GM18498 (cell line): Measurements from ENCODE around the gene MALAT1.
"Not testable (repeated sequence)": the region's sequence is repeated elsewhere in the genome, so short reads cannot be mapped to it uniquely, and the experiment has no call there.

Source experiments
- ATAC-seq: cut with Tn5 transposase; IDR thresholded peaks from one replicate; pipeline ENCODE4 v1.9.1; 2021; ENCODE audit warnings: mild to moderate bottlenecking, moderate library complexity; ENCODE audit not compliant: unreplicated experiment

Gene MALAT1

DNA sequence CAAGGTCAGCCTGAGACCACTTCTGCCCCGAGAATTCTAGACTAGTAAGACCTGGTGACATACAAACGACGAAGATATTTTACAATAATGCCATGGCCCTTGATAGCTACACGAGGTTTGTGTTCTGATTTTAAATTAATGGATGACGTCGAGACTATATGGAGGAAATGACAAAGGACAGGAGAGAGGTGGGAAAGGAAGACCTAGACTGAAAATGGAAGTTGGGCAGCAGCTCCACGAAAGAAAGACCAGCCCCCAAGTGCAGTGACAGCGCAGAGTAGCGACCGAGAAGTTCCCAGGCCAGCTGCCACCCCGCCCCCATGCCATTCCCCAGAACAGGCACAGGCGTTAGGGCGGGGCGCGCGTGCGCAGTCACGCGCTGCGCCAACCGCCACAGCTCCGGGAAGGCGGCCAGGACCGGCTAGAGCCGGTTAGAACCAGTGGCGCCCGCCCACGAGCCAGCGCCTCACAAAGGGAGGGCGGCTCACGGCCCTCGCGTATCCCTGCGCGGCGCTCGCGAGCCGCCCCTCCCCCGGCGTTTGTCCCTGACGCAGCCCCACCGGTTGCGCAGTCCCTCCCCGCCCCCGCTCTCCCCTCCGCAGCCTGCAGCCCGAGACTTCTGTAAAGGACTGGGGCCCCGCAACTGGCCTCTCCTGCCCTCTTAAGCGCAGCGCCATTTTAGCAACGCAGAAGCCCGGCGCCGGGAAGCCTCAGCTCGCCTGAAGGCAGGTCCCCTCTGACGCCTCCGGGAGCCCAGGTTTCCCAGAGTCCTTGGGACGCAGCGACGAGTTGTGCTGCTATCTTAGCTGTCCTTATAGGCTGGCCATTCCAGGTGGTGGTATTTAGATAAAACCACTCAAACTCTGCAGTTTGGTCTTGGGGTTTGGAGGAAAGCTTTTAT lies 1.5 kb upstream of the MALAT1 start:
- peak; percentile 70 for ATAC-seq

DNA sequence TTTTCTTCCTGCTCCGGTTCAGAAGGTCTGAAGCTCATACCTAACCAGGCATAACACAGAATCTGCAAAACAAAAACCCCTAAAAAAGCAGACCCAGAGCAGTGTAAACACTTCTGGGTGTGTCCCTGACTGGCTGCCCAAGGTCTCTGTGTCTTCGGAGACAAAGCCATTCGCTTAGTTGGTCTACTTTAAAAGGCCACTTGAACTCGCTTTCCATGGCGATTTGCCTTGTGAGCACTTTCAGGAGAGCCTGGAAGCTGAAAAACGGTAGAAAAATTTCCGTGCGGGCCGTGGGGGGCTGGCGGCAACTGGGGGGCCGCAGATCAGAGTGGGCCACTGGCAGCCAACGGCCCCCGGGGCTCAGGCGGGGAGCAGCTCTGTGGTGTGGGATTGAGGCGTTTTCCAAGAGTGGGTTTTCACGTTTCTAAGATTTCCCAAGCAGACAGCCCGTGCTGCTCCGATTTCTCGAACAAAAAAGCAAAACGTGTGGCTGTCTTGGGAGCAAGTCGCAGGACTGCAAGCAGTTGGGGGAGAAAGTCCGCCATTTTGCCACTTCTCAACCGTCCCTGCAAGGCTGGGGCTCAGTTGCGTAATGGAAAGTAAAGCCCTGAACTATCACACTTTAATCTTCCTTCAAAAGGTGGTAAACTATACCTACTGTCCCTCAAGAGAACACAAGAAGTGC lies 661 bp upstream of the MALAT1 start:
- no peak for ATAC-seq

DNA sequence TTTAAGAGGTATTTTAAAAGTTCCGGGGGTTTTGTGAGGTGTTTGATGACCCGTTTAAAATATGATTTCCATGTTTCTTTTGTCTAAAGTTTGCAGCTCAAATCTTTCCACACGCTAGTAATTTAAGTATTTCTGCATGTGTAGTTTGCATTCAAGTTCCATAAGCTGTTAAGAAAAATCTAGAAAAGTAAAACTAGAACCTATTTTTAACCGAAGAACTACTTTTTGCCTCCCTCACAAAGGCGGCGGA lies 193 bp upstream of the MALAT1 start:
- no peak for ATAC-seq

DNA sequence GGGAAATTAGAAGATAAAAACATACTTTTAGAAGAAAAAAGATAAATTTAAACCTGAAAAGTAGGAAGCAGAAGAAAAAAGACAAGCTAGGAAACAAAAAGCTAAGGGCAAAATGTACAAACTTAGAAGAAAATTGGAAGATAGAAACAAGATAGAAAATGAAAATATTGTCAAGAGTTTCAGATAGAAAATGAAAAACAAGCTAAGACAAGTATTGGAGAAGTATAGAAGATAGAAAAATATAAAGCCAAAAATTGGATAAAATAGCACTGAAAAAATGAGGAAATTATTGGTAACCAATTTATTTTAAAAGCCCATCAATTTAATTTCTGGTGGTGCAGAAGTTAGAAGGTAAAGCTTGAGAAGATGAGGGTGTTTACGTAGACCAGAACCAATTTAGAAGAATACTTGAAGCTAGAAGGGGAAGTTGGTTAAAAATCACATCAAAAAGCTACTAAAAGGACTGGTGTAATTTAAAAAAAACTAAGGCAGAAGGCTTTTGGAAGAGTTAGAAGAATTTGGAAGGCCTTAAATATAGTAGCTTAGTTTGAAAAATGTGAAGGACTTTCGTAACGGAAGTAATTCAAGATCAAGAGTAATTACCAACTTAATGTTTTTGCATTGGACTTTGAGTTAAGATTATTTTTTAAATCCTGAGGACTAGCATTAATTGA lies 1.0 kb downstream of the MALAT1 start:
- no peak for ATAC-seq

DNA sequence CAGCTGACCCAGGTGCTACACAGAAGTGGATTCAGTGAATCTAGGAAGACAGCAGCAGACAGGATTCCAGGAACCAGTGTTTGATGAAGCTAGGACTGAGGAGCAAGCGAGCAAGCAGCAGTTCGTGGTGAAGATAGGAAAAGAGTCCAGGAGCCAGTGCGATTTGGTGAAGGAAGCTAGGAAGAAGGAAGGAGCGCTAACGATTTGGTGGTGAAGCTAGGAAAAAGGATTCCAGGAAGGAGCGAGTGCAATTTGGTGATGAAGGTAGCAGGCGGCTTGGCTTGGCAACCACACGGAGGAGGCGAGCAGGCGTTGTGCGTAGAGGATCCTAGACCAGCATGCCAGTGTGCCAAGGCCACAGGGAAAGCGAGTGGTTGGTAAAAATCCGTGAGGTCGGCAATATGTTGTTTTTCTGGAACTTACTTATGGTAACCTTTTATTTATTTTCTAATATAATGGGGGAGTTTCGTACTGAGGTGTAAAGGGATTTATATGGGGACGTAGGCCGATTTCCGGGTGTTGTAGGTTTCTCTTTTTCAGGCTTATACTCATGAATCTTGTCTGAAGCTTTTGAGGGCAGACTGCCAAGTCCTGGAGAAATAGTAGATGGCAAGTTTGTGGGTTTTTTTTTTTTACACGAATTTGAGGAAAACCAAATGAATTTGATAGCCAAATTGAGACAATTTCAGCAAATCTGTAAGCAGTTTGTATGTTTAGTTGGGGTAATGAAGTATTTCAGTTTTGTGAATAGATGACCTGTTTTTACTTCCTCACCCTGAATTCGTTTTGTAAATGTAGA lies 1.7 kb downstream of the MALAT1 start:
- ATAC-seq: no peak

DNA sequence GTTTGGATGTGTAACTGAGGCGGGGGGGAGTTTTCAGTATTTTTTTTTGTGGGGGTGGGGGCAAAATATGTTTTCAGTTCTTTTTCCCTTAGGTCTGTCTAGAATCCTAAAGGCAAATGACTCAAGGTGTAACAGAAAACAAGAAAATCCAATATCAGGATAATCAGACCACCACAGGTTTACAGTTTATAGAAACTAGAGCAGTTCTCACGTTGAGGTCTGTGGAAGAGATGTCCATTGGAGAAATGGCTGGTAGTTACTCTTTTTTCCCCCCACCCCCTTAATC lies 2.3 kb downstream of the MALAT1 start:
- ATAC-seq: no peak

DNA sequence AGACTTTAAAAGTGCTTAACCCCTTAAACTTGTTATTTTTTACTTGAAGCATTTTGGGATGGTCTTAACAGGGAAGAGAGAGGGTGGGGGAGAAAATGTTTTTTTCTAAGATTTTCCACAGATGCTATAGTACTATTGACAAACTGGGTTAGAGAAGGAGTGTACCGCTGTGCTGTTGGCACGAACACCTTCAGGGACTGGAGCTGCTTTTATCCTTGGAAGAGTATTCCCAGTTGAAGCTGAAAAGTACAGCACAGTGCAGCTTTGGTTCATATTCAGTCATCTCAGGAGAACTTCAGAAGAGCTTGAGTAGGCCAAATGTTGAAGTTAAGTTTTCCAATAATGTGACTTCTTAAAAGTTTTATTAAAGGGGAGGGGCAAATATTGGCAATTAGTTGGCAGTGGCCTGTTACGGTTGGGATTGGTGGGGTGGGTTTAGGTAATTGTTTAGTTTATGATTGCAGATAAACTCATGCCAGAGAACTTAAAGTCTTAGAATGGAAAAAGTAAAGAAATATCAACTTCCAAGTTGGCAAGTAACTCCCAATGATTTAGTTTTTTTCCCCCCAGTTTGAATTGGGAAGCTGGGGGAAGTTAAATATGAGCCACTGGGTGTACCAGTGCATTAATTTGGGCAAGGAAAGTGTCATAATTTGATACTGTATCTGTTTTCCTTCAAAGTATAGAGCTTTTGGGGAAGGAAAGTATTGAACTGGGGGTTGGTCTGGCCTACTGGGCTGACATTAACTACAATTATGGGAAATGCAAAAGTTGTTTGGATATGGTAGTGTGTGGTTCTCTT lies 2.8 kb downstream of the MALAT1 start:
- ATAC-seq: no peak

DNA sequence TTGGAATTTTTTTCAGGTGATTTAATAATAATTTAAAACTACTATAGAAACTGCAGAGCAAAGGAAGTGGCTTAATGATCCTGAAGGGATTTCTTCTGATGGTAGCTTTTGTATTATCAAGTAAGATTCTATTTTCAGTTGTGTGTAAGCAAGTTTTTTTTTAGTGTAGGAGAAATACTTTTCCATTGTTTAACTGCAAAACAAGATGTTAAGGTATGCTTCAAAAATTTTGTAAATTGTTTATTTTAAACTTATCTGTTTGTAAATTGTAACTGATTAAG lies 3.4 kb downstream of the MALAT1 start:
- ATAC-seq: no peak

DNA sequence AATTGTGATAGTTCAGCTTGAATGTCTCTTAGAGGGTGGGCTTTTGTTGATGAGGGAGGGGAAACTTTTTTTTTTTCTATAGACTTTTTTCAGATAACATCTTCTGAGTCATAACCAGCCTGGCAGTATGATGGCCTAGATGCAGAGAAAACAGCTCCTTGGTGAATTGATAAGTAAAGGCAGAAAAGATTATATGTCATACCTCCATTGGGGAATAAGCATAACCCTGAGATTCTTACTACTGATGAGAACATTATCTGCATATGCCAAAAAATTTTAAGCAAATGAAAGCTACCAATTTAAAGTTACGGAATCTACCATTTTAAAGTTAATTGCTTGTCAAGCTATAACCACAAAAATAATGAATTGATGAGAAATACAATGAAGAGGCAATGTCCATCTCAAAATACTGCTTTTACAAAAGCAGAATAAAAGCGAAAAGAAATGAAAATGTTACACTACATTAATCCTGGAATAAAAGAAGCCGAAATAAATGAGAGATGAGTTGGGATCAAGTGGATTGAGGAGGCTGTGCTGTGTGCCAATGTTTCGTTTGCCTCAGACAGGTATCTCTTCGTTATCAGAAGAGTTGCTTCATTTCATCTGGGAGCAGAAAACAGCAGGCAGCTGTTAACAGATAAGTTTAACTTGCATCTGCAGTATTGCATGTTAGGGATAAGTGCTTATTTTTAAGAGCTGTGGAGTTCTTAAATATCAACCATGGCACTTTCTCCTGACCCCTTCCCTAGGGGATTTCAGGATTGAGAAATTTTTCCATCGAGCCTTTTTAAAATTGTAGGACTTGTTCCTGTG lies 3.9 kb downstream of the MALAT1 start:
- ATAC-seq: no peak

DNA sequence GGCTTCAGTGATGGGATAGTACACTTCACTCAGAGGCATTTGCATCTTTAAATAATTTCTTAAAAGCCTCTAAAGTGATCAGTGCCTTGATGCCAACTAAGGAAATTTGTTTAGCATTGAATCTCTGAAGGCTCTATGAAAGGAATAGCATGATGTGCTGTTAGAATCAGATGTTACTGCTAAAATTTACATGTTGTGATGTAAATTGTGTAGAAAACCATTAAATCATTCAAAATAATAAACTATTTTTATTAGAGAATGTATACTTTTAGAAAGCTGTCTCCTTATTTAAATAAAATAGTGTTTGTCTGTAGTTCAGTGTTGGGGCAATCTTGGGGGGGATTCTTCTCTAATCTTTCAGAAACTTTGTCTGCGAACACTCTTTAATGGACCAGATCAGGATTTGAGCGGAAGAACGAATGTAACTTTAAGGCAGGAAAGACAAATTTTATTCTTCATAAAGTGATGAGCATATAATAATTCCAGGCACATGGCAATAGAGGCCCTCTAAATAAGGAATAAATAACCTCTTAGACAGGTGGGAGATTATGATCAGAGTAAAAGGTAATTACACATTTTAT lies 4.6 kb downstream of the MALAT1 start:
- ATAC-seq: no peak

DNA sequence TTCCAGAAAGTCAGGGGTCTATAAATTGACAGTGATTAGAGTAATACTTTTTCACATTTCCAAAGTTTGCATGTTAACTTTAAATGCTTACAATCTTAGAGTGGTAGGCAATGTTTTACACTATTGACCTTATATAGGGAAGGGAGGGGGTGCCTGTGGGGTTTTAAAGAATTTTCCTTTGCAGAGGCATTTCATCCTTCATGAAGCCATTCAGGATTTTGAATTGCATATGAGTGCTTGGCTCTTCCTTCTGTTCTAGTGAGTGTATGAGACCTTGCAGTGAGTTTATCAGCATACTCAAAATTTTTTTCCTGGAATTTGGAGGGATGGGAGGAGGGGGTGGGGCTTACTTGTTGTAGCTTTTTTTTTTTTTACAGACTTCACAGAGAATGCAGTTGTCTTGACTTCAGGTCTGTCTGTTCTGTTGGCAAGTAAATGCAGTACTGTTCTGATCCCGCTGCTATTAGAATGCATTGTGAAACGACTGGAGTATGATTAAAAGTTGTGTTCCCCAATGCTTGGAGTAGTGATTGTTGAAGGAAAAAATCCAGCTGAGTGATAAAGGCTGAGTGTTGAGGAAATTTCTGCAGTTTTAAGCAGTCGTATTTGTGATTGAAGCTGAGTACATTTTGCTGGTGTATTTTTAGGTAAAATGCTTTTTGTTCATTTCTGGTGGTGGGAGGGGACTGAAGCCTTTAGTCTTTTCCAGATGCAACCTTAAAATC lies 5.3 kb downstream of the MALAT1 start:
- no peak for ATAC-seq

DNA sequence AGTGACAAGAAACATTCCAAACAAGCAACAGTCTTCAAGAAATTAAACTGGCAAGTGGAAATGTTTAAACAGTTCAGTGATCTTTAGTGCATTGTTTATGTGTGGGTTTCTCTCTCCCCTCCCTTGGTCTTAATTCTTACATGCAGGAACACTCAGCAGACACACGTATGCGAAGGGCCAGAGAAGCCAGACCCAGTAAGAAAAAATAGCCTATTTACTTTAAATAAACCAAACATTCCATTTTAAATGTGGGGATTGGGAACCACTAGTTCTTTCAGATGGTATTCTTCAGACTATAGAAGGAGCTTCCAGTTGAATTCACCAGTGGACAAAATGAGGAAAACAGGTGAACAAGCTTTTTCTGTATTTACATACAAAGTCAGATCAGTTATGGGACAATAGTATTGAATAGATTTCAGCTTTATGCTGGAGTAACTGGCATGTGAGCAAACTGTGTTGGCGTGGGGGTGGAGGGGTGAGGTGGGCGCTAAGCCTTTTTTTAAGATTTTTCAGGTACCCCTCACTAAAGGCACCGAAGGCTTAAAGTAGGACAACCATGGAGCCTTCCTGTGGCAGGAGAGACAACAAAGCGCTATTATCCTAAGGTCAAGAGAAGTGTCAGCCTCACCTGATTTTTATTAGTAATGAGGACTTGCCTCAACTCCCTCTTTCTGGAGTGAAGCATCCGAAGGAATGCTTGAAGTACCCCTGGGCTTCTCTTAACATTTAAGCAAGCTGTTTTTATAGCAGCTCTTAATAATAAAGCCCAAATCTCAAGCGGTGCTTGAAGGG lies 6.0 kb downstream of the MALAT1 start:
- no peak for ATAC-seq

DNA sequence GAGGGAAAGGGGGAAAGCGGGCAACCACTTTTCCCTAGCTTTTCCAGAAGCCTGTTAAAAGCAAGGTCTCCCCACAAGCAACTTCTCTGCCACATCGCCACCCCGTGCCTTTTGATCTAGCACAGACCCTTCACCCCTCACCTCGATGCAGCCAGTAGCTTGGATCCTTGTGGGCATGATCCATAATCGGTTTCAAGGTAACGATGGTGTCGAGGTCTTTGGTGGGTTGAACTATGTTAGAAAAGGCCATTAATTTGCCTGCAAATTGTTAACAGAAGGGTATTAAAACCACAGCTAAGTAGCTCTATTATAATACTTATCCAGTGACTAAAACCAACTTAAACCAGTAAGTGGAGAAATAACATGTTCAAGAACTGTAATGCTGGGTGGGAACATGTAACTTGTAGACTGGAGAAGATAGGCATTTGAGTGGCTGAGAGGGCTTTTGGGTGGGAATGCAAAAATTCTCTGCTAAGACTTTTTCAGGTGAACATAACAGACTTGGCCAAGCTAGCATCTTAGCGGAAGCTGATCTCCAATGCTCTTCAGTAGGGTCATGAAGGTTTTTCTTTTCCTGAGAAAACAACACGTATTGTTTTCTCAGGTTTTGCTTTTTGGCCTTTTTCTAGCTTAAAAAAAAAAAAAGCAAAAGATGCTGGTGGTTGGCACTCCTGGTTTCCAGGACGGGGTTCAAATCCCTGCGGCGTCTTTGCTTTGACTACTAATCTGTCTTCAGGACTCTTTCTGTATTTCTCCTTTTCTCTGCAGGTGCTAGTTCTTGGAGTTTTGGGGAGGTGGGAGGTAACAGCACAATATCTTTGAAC lies 6.8 kb downstream of the MALAT1 start:
- no peak for ATAC-seq

DNA sequence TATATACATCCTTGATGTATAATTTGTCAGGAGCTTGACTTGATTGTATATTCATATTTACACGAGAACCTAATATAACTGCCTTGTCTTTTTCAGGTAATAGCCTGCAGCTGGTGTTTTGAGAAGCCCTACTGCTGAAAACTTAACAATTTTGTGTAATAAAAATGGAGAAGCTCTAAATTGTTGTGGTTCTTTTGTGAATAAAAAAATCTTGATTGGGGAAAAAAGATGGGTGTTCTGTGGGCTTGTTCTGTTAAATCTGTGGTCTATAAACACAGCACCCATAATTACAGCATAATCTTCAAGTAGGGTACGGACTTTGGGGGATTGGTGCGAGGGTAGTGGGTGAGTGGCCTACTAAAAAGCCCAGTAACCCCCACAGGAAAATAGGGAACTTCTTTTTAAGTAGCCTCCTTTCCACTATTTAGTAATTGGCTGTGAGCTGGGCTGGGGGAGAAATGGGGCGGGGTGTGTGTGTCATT lies 7.5 kb downstream of the MALAT1 start:
- ATAC-seq: no peak

DNA sequence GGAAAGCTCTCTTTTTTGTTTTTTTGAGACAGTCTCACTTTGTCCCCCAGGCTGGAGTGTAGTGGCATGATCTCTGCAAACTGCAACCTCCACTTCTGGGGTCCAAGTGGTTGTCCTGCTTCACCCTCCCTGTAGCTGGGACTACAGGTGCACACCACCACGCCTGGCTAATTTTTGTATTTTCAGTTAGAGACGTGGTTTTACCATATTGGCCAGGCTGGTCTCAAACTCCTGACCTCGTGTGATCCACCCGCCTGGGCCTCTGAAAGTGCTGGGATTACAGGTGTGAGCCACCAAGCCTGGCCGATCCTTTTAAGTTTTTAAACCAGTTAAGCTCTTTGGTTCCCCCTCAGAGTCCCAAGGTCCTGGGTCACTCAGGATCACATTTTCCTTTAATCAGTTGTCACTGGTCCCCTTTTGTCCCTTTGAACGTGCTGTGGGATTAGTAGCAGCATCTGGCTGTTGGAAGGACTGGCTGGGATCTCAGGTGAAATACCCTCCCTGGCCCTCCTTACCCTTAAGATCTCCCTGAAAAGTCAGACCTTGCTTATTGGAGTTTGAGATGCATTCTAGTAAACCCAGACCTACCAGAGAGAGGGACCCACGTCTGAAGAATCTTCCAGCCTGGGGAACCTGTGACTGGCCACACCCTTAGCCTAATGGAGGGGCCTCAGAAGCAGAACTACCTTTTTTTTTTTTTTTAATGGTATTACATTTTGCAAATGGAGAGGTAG lies 8.1 kb downstream of the MALAT1 start:
- ATAC-seq: peak; percentile 16

DNA sequence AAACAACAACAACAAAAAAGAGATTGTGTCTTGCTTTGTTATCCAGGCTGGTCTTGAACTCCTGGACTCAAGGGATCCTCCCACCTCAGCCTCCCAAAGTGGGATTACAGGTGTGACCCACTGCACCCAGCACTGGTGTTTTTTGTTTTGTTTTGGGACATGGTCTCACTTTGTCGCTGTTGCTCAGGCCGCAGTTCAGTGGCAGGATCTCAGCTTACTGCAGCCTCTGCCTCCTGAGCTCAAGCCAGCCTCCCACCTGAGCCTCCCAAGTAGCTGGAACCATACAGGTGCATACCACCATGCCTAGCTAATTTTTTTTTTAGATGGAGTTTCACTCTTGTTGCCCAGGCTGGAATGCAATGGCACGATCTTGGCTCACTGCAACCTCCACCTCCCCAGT lies 13.5 kb downstream of the MALAT1 start:
- ATAC-seq: not testable (repeated sequence)
